Mesenchymal stem cell (in vitro differentiated cells and primary cell): ENCODE measurements around the gene ZFR.
"Not testable (repeated sequence)": the region's sequence is repeated elsewhere in the genome, so short reads cannot be mapped to it uniquely, and the experiment has no call there.

Experiments used
- DNase-seq: peaks from one replicate; pipeline ENCODE4 v3.0.0-alpha.2; 2013
- H2AFZ ChIP-seq: one replicate; pipeline ENCODE4 v1.6.1; 2013; ENCODE audit warnings: low read depth, mild to moderate bottlenecking, control low read depth, inconsistent platforms, low read length, moderate library complexity
- H2AK5ac ChIP-seq: 2 replicates; pipeline ENCODE4 v1.6.1; 2013; ENCODE audit warnings: low read length, moderate library complexity, mild to moderate bottlenecking, inconsistent platforms; ENCODE audit not compliant: severe bottlenecking
- H2BK120ac ChIP-seq: one replicate; pipeline ENCODE4 v1.6.1; 2013; ENCODE audit warnings: low read depth, mild to moderate bottlenecking, inconsistent platforms, low read length, moderate library complexity
- H2BK12ac ChIP-seq, 2 experiments: one replicate each; pipeline ENCODE4 v1.6.1; 2013; ENCODE audit warnings: inconsistent platforms in 2 of 2, low read length in 2 of 2, mild to moderate bottlenecking in 2 of 2, moderate library complexity in 2 of 2, control low read depth in 1 of 2
- H2BK15ac ChIP-seq: one replicate; pipeline ENCODE4 v1.6.1; 2013; ENCODE audit warnings: mild to moderate bottlenecking, low read depth, inconsistent platforms; ENCODE audit not compliant: poor library complexity, severe bottlenecking
- H2BK5ac ChIP-seq: 2 replicates; pipeline ENCODE4 v1.6.1; 2013; ENCODE audit warnings: low read depth, mild to moderate bottlenecking, low read length, control low read depth, inconsistent platforms; ENCODE audit not compliant: poor library complexity, severe bottlenecking
- H3K14ac ChIP-seq, 2 experiments: one replicate each; pipeline ENCODE4 v1.6.1; 2013; ENCODE audit warnings: inconsistent platforms in 2 of 2, low read length in 2 of 2, control low read depth in 1 of 2, mild to moderate bottlenecking in 1 of 2, moderate library complexity in 1 of 2
- H3K18ac ChIP-seq, 2 experiments: one replicate each; pipeline ENCODE4 v1.6.1; 2013; ENCODE audit warnings: inconsistent platforms in 2 of 2, low read length in 2 of 2, control low read depth in 1 of 2, low read depth in 1 of 2, mild to moderate bottlenecking in 1 of 2
- H3K23ac ChIP-seq, 2 experiments: one replicate each; pipeline ENCODE4 v1.6.1; 2013; ENCODE audit warnings: inconsistent platforms in 2 of 2, low read length in 2 of 2, mild to moderate bottlenecking in 2 of 2, moderate library complexity in 2 of 2, control low read depth in 1 of 2
- H3K27ac ChIP-seq: 2 replicates; pipeline ENCODE4 v1.5.1; 2013; ENCODE audit warnings: mild to moderate bottlenecking, moderate library complexity, low read length, control low read depth, inconsistent platforms; ENCODE audit not compliant: poor library complexity, severe bottlenecking
- H3K27me3 ChIP-seq, 2 experiments: 2 replicates each; pipeline versions ENCODE4 v1.6.1 to v1.7.0; 2013; ENCODE audit warnings: low read length in 2 of 2, mild to moderate bottlenecking in 2 of 2, moderate library complexity in 2 of 2, control low read depth in 1 of 2, inconsistent platforms in 1 of 2; ENCODE audit not compliant: control insufficient read depth in 1 of 2, insufficient read depth in 1 of 2
- H3K36me3 ChIP-seq, 2 experiments: 2 replicates each; pipeline versions ENCODE4 v1.6.1 to v1.7.0; 2013; ENCODE audit warnings: low read length in 2 of 2, control low read depth in 1 of 2, inconsistent platforms in 1 of 2, low read depth in 1 of 2, mild to moderate bottlenecking in 1 of 2; ENCODE audit not compliant: insufficient read depth in 2 of 2, control insufficient read depth in 1 of 2
- H3K4ac ChIP-seq, 2 experiments: one replicate each; pipeline ENCODE4 v1.6.1; 2013; ENCODE audit warnings: inconsistent platforms in 2 of 2, low read length in 2 of 2, mild to moderate bottlenecking in 2 of 2, moderate library complexity in 2 of 2, control low read depth in 1 of 2, low read depth in 1 of 2
- H3K4me1 ChIP-seq: 2 replicates; pipeline ENCODE4 v1.6.1; 2013; ENCODE audit warnings: low read depth, low read length, control low read depth; ENCODE audit not compliant: control insufficient read depth, insufficient read depth
- H3K4me2 ChIP-seq: 2 replicates; pipeline ENCODE4 v1.6.1; 2013; ENCODE audit warnings: low read length, mild to moderate bottlenecking, inconsistent platforms; ENCODE audit not compliant: poor library complexity, severe bottlenecking
- H3K4me3 ChIP-seq, 2 experiments: 2 replicates each; pipeline versions ENCODE4 v1.5.1 to v1.7.0; 2013; ENCODE audit warnings: low read length in 2 of 2, mild to moderate bottlenecking in 2 of 2, control low read depth in 1 of 2, low read depth in 1 of 2; ENCODE audit not compliant: insufficient read depth in 1 of 2
- H3K79me1 ChIP-seq: replicated peaks from 2 replicates; pipeline ENCODE4 v1.6.1; 2013; ENCODE audit warnings: mild to moderate bottlenecking, control low read depth, low read length, inconsistent platforms; ENCODE audit not compliant: poor library complexity, severe bottlenecking
- H3K9ac ChIP-seq: 2 replicates; pipeline ENCODE4 v1.7.0; 2013; ENCODE audit warnings: mild to moderate bottlenecking, low read length, moderate library complexity
- H3K9me3 ChIP-seq: 2 replicates; pipeline ENCODE4 v1.7.0; 2013; ENCODE audit warnings: mild to moderate bottlenecking, low read length; ENCODE audit not compliant: control insufficient read depth
- H4K8ac ChIP-seq: one replicate; pipeline ENCODE4 v1.6.1; 2013; ENCODE audit warnings: inconsistent platforms, mild to moderate bottlenecking, low read length, moderate library complexity
- H4K91ac ChIP-seq: one replicate; pipeline ENCODE4 v1.6.1; 2013; ENCODE audit warnings: mild to moderate bottlenecking, low read length, inconsistent platforms
- WGBS: methylation state at CpG from one replicate; pipeline ENCODE4 v1.1.7; 2013; ENCODE audit warnings: mixed read lengths; 5-methylcytosine and 5-hydroxymethylcytosine counted together

The ZFR gene

GRCh38 chr5:32325062-32325461 lies 119.5 kb downstream of the ZFR start:
- H3K4me2 ChIP-seq: no peak overlapping the region
- no peak overlapping the region for H3K9ac ChIP-seq
- no peak overlapping the region for H3K14ac ChIP-seq
- H2BK12ac ChIP-seq: no peak overlapping the region
- no peak overlapping the region for H4K91ac ChIP-seq
- no peak overlapping the region for H3K4me3 ChIP-seq
- H2BK120ac ChIP-seq: no peak overlapping the region
- no peak overlapping the region for H3K27ac ChIP-seq
- no peak for DNase-seq
- H2AK5ac ChIP-seq: no peak overlapping the region
- no peak overlapping the region for H2AFZ ChIP-seq
- no peak overlapping the region for H2BK15ac ChIP-seq
- no peak overlapping the region for H3K4ac ChIP-seq
- H3K4me1 ChIP-seq: no peaks in the 10 kb centered on the region
- H2BK5ac ChIP-seq: no peak overlapping the region
- H3K79me1 ChIP-seq: no peaks in the 10 kb centered on the region
- 88% methylated on average over 2 of the region's 3 CpGs for whole genome bisulfite sequencing
- no peak overlapping the region for H3K18ac ChIP-seq
- H3K36me3 ChIP-seq: no peaks in the 10 kb centered on the region
- H3K27me3 ChIP-seq: no peaks in the 10 kb centered on the region
- H4K8ac ChIP-seq: no peak overlapping the region
- H3K23ac ChIP-seq: no peak overlapping the region
- peaks cover 9% of the 10 kb centered on the region for H3K9me3 ChIP-seq

- Histone ChIP-seq H2AFZ (no peak overlapping the region), H3K4ac (no peak overlapping the region), H3K79me1 (no peaks in the 10 kb centered on the region), H3K4me1 (no peaks in the 10 kb centered on the region), H3K4me2 (no peak overlapping the region), H3K4me3 (no peak overlapping the region), H2BK120ac (no peak overlapping the region), H3K36me3 (no peaks in the 10 kb centered on the region), H3K9ac (no peak overlapping the region), H3K23ac (no peak overlapping the region), H4K91ac (no peak overlapping the region), H3K27me3 (peaks cover 0 to 2% of the 10 kb centered on the region in 2 experiments), H2BK12ac (no peak overlapping the region), H2AK5ac (no peak overlapping the region), H3K18ac (no peak overlapping the region), H3K27ac (no peak overlapping the region), H3K14ac (no peak overlapping the region), H4K8ac (no peak overlapping the region), H2BK15ac (no peak overlapping the region), H3K9me3 (peaks cover 9% of the 10 kb centered on the region), H2BK5ac (no peak overlapping the region)
- 74% methylated on average over 7 of the region's 8 CpGs for WGBS
- DNase-seq: no peak
These were observed 120.8 kb downstream of the ZFR start for GRCh38 chr5:32323741-32324140.

GRCh38 chr5:32322882-32323281 lies 121.7 kb downstream of the ZFR start:
- no peak overlapping the region for H3K4ac ChIP-seq
- H4K8ac ChIP-seq: no peak overlapping the region
- H3K18ac ChIP-seq: no peak overlapping the region
- no peak overlapping the region for H2AK5ac ChIP-seq
- peaks cover 9% of the 10 kb centered on the region for H3K9me3 ChIP-seq
- H4K91ac ChIP-seq: no peak overlapping the region
- H3K27me3 ChIP-seq: peaks cover 0 to 2% of the 10 kb centered on the region in 2 experiments
- no peak overlapping the region for H2BK12ac ChIP-seq
- H3K4me2 ChIP-seq: no peak overlapping the region
- H2BK15ac ChIP-seq: no peak overlapping the region
- no peak for DNase-seq
- H3K36me3 ChIP-seq: no peaks in the 10 kb centered on the region
- no peak overlapping the region for H3K4me3 ChIP-seq
- H3K9ac ChIP-seq: no peak overlapping the region
- H3K79me1 ChIP-seq: no peaks in the 10 kb centered on the region
- H2BK5ac ChIP-seq: no peak overlapping the region
- WGBS: 91% methylated on average over 12 of the region's 12 CpGs
- H3K4me1 ChIP-seq: no peaks in the 10 kb centered on the region
- H2AFZ ChIP-seq: no peak overlapping the region
- no peak overlapping the region for H2BK120ac ChIP-seq
- H3K27ac ChIP-seq: no peak overlapping the region
- no peak overlapping the region for H3K23ac ChIP-seq
- no peak overlapping the region for H3K14ac ChIP-seq

- H3K4me2 ChIP-seq, H3K79me1 ChIP-seq, H3K36me3 ChIP-seq, H3K4me3 ChIP-seq, H2BK5ac ChIP-seq, H4K91ac ChIP-seq, H3K18ac ChIP-seq, H3K27ac ChIP-seq, H3K9ac ChIP-seq, H3K4me1 ChIP-seq, H3K4ac ChIP-seq, H2BK15ac ChIP-seq, H3K27me3 ChIP-seq, H2AK5ac ChIP-seq, H2AFZ ChIP-seq, H4K8ac ChIP-seq, H3K23ac ChIP-seq, H2BK12ac ChIP-seq, H2BK120ac ChIP-seq, H3K14ac ChIP-seq, DNase-seq, H3K9me3 ChIP-seq: not testable (repeated sequence)
- WGBS: 86% methylated on average over 2 of the region's 2 CpGs
These were observed 122.8 kb downstream of the ZFR start for GRCh38 chr5:32321787-32322186.
